HepG2 (cell line): Measurements from ENCODE around the gene CELF5.
"Not testable (repeated sequence)": the region's sequence is repeated elsewhere in the genome, so short reads cannot be mapped to it uniquely, and the experiment has no call there.

Experiments used
- CTCF ChIP-seq: sonication (generic); formaldehyde crosslinking; IDR thresholded peaks from 2 replicates; pipeline ENCODE4 v1.5.0; 2020; ENCODE audit warnings: mild to moderate bottlenecking, missing genetic modification reagents, moderate library complexity
- DPF2 ChIP-seq: sonication (generic); formaldehyde crosslinking; IDR thresholded peaks from 2 replicates; pipeline ENCODE4 v1.4.0; 2020; ENCODE audit warnings: mild to moderate bottlenecking, low read depth, missing genetic modification reagents, borderline replicate concordance
- POLR2AphosphoS5 ChIP-seq: IDR thresholded peaks from 2 replicates; pipeline ENCODE4 v1.6.1; 2012; ENCODE audit warnings: low read depth, low read length
- SRF ChIP-seq: IDR thresholded peaks from 2 replicates; pipeline ENCODE4 v1.6.1; 2011; ENCODE audit warnings: mild to moderate bottlenecking, low read depth, low read length, moderate library complexity
- ZFP41 ChIP-seq: sonication (generic); formaldehyde crosslinking; IDR thresholded peaks from 2 replicates; pipeline ENCODE4 v1.4.0; 2020; ENCODE audit warnings: mild to moderate bottlenecking, missing genetic modification reagents, borderline replicate concordance
- ZNF530 ChIP-seq: sonication (generic); formaldehyde crosslinking; IDR thresholded peaks from 2 replicates; pipeline ENCODE4 v1.5.0; 2020; ENCODE audit warnings: low read depth, mild to moderate bottlenecking, missing genetic modification reagents

GRCh38 chr19:3202895-3203294 lies 21.6 kb upstream of the CELF5 start:
- not testable (repeated sequence) for TF ChIP-seq CTCF (CRISPR knock-in tag); SRF; ZFP41 (CRISPR knock-in tag); ZNF530 (CRISPR knock-in tag); POLR2AphosphoS5; DPF2 (CRISPR knock-in tag)
